NT2/D1 (cell line): ENCODE measurements around the gene LEMD3.

Source experiments
- SUZ12 ChIP-seq: IDR thresholded peaks from 2 replicates; pipeline ENCODE4 v1.6.1; 2011; ENCODE audit not compliant: insufficient read length, insufficient read depth; ENCODE audit errors: extremely low read depth
- YY1 ChIP-seq: IDR thresholded peaks from 2 replicates; pipeline ENCODE4 v1.6.1; 2011; ENCODE audit not compliant: insufficient read length, insufficient read depth
- ZNF274 ChIP-seq: IDR thresholded peaks from 2 replicates; pipeline ENCODE4 v1.6.1; 2011; ENCODE audit warnings: mild to moderate bottlenecking, low read depth, low read length

GRCh38 chr12:65259501-65259900 is 90.1 kb downstream of the LEMD3 start:
- TF ChIP-seq ZNF274 (no peak), YY1 (no peak), SUZ12 (no peak)
